ENCODE measurements around the gene JDP2. TPM values are rescaled to one million over a fixed set of nuclear protein-coding genes. Genes with fewer than 3 reads are reported as not detected.

Gene JDP2
- total RNA-seq, 1 donor from 2014 or later: 59.2 TPM

DNA sequence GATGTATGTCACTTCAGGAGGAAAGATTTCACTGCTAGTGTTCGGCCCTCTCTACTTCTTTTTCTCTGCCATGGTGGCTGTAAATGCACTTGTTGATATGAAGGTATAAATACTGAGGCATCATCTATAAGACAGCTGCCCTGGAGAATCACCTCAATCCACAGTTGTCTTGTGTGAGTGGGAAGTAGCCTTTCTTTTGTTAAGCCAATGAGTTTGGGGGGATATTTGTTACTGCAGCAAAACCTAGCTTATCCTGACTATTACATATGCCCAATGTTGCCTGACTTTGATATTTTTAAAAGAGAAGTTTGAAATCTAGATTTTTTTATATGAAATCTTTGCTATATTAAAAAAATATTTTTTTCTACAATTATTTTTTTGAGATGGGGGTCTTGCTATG, 3.3 kb upstream of the JDP2 start:
- Histone ChIP-seq H3K9me3 (no peaks in the 10 kb centered on the region), H3K4me3 (no peak overlapping the region), H3K36me3 (no peaks in the 10 kb centered on the region), H3K27me3 (ENCODE audit: low read depth) (no peaks in the 10 kb centered on the region), H3K27ac (no peak overlapping the region), H3K4me1 (peaks cover 14% of the 10 kb centered on the region)
- TF ChIP-seq, protein P1, sequence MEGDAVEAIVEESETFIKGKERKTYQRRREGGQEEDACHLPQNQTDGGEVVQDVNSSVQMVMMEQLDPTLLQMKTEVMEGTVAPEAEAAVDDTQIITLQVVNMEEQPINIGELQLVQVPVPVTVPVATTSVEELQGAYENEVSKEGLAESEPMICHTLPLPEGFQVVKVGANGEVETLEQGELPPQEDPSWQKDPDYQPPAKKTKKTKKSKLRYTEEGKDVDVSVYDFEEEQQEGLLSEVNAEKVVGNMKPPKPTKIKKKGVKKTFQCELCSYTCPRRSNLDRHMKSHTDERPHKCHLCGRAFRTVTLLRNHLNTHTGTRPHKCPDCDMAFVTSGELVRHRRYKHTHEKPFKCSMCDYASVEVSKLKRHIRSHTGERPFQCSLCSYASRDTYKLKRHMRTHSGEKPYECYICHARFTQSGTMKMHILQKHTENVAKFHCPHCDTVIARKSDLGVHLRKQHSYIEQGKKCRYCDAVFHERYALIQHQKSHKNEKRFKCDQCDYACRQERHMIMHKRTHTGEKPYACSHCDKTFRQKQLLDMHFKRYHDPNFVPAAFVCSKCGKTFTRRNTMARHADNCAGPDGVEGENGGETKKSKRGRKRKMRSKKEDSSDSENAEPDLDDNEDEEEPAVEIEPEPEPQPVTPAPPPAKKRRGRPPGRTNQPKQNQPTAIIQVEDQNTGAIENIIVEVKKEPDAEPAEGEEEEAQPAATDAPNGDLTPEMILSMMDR (IDR thresholded peaks at IDR 0.05): no peak
- DNase-seq (no peak), ATAC-seq (no peak)
- intact Hi-C loops (cut with DNase I): no loop called here

DNA sequence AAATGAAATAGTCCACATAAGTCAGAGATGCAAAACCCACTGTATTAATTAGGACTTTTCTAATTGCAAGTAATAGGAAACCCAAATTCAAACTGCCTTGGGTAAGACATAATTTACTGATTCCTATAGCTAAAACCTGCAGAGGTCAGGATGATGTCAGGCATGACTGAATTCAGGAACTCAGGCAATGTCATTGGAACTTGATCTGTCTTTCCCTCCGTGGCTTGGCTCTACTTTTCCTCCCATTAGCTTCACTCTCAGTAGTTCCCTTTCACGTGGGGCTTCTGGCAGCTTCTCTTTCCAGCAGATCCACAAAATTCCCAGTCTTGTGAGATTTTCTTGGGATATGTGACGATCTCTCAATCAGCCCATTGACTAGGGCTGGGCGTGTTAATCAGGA, 2.4 kb upstream of the JDP2 start:
- Histone ChIP-seq H3K27me3 (ENCODE audit: low read depth) (no peaks in the 10 kb centered on the region), H3K36me3 (no peaks in the 10 kb centered on the region), H3K9me3 (no peaks in the 10 kb centered on the region), H3K4me3 (no peak overlapping the region), H3K4me1 (peaks cover 23% of the 10 kb centered on the region), H3K27ac (no peak overlapping the region)
- intact Hi-C loops (cut with DNase I): no loop called here
- DNase-seq: no peak
- TF ChIP-seq, protein P1 (IDR thresholded peaks at IDR 0.05): no peak
- no peak for ATAC-seq

DNA sequence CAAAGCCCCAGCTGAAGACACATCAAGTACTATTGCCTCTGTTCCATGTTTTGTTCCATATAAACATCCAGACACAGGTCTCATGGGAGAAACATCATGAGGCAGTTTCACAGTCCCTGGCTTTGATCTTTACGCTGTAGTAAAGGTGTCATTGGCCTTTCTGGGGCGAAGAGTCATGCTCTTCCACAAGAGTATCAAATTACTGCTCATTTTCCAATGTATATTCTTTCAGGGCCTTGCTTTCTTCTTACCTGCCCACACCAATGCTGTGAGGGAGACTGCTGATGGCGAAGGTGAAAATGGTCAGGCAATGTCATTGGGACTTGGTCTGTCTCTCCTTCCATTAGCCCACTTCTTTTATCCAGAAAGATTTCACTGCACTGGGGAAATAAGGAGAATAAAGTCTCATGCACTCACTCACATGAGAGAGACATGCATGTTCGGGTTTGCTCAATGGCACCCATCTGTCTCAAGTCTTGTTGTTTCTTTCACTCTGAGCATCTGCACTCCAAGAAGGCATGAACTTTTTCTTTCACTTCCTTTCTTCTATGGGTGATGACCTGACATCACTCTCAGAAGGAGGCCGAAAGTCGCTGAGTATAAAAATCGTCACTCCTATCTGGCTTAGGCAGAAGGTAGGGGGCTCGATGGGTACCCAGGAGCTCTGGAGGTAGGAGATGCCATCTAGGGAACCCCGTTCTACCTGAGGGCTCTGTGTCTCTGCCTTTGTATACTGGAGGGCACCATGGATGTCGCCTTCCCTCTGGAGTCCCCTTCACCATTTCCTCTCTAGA, 1.3 kb upstream of the JDP2 start:
- Histone ChIP-seq H3K27ac (peak overlapping the region; percentile 92), H3K4me3 (peak overlapping the region; percentile 63), H3K4me1 (peaks cover 34% of the 10 kb centered on the region), H3K36me3 (no peaks in the 10 kb centered on the region), H3K27me3 (ENCODE audit: low read depth) (no peaks in the 10 kb centered on the region), H3K9me3 (no peaks in the 10 kb centered on the region)
- TF ChIP-seq, protein P1 (IDR thresholded peaks at IDR 0.05): no peak
- intact Hi-C loops (cut with DNase I): no loop called here
- no peak for DNase-seq
- ATAC-seq: peak in 1 of 2 donors; percentile 18

DNA sequence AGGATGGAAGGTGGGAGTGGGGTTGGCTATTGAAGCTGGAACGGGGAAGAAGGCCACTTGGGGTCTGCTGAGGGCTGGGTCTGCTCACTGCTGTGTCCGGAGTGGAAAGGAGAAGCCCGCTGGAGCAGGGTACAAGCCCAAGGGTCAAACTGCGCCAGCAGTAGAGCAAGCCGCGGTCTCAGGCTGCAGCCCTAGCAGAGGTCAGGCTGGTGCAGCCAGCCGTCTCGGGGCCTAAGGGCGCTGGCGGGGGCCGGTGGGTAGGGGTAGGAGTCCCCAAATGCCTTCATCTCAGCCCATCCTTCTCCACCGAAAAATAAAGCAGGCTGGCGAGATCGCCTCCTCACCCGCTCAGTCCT, 718 bp upstream of the JDP2 start:
- peak overlapping the region; percentile 92 for H3K27ac ChIP-seq
- DNase-seq: peak; percentile 67
- TF ChIP-seq, protein P1 (IDR thresholded peaks at IDR 0.05): no peak
- peak; percentile 34 to 48 for ATAC-seq
- peaks cover 5% of the 10 kb centered on the region for H3K36me3 ChIP-seq
- H3K4me3 ChIP-seq: peak overlapping the region; percentile 63
- no peaks in the 10 kb centered on the region for H3K9me3 ChIP-seq
- intact Hi-C loops (cut with DNase I): no loop called here
- H3K27me3 ChIP-seq (ENCODE audit: low read depth): no peaks in the 10 kb centered on the region
- peaks cover 40% of the 10 kb centered on the region for H3K4me1 ChIP-seq

DNA sequence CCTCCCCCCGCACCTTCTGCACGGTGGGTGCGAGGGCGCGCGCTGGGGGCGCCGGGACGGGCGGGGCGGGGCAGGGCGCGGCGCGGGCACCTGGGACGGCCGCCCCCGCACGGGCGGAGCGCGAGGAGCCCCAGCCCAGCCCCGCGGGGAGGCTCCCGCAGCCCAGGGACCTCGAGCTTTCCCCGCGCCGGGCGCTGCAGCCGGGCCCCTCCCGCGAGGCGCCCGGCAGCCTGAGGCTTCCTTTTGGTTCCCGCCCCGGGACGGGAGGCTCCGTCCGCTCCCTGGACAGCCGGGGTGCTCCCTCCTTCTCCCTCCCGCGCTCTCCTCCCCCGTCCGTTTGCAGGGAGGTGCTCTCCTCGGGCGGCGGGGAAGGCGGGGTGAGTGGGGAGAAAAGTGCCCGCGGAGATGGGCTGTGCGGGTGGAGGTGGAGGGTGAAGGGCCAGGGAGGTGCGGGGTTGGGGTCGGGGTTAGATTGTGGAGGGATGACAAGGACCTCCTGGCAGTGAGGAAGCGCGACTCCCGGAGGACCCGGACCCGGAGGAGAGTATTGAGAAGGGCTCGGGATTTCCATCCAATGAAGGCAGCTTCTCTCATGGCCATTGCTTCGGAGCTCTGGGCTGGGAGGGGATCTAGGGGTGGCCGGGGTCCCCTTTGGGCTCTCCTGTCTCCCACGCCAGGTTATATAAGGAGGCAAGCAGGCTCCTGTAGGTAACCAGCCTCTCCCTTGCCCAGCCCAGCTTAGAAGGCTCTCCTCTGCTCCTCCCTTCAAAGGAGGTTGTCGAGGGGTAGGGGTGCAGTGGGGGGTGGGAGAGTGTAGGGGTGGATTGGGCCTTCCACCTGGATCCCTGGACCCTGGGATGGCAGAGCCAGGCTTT, 645 bp downstream of the JDP2 start:
- ATAC-seq (peak; percentile 29 to 34), DNase-seq (peak; percentile 76)
- Histone ChIP-seq H3K27me3 (ENCODE audit: low read depth) (no peaks in the 10 kb centered on the region), H3K9me3 (no peaks in the 10 kb centered on the region), H3K36me3 (peaks cover 16% of the 10 kb centered on the region), H3K4me3 (peak overlapping the region; percentile 69), H3K27ac (peak overlapping the region; percentile 83), H3K4me1 (peaks cover 46% of the 10 kb centered on the region)
- intact Hi-C loops (cut with DNase I): no loop called here
- TF ChIP-seq, protein P1 (IDR thresholded peaks at IDR 0.05): no peak

Measured in lower lobe of right lung (tissue), 2 donors.